ENCODE results near the gene SAMM50. TPM values are rescaled to one million over a fixed set of nuclear protein-coding genes. Genes with fewer than 3 reads are reported as not detected.

The SAMM50 gene
- total and polyA plus RNA-seq, 4 donors = 19.2 to 30.1 (median 26.0) TPM

DNA sequence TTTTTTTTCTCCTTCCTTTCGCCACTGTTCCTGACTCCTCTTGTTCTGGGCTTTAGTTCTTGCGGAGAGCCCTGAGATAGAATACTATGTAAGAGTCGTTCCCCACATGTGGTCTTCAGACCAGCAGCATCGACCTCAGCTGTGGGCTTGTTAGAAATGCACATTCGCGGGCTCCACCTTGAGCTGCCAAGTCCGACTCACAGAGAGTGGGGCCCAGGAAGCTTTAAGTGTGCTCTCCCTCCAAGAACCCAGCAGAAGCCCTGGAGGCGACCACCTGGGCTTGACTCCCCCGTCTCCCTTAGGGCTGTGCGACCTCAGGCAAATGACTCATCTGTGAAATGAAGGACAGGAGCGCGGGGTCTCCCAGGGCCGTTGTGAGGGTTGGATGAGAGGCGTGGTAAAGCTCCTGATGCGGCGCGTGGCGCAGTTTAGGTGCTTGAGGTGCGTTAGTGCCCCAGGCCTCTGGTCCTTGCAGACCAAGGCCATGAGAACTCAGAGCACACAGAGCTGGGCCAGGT is 18.8 kb downstream of the SAMM50 start:
- peaks cover 24 to 78% (median 62%) of the 10 kb centered on the region in 4 donors for H3K36me3 ChIP-seq (ENCODE audit: control insufficient read depth in 4 of 4, insufficient read depth in 3 of 4, low read depth in 1 of 4, low read length in 3 of 4)
- H3K27me3 ChIP-seq (ENCODE audit: control insufficient read depth in 4 of 4, insufficient read depth in 4 of 4, low read length in 3 of 4) = no peaks in the 10 kb centered on the region
- no peaks in the 10 kb centered on the region for H3K9me3 ChIP-seq (ENCODE audit: control insufficient read depth in 4 of 4, low read length in 3 of 4)
- no peak overlapping the region for H3K4me3 ChIP-seq (ENCODE audit: low read depth in 1 of 3, low read length in 3 of 3)
- 95% methylated on average over 19 of the region's 19 CpGs for WGBS
- no peak for TF ChIP-seq FOXA1 (IDR thresholded peaks at IDR 0.05)
- TF ChIP-seq HNF4A (conservative IDR thresholded peaks at IDR 0.05) = no peak
- TF ChIP-seq RXRA (IDR thresholded peaks at IDR 0.05) = no peak
- TF ChIP-seq, protein P1, sequence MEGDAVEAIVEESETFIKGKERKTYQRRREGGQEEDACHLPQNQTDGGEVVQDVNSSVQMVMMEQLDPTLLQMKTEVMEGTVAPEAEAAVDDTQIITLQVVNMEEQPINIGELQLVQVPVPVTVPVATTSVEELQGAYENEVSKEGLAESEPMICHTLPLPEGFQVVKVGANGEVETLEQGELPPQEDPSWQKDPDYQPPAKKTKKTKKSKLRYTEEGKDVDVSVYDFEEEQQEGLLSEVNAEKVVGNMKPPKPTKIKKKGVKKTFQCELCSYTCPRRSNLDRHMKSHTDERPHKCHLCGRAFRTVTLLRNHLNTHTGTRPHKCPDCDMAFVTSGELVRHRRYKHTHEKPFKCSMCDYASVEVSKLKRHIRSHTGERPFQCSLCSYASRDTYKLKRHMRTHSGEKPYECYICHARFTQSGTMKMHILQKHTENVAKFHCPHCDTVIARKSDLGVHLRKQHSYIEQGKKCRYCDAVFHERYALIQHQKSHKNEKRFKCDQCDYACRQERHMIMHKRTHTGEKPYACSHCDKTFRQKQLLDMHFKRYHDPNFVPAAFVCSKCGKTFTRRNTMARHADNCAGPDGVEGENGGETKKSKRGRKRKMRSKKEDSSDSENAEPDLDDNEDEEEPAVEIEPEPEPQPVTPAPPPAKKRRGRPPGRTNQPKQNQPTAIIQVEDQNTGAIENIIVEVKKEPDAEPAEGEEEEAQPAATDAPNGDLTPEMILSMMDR (IDR thresholded peaks at IDR 0.05; ENCODE audit: low read depth, low read length, missing input control) = no peak
- no peak for TF ChIP-seq SP1 (IDR thresholded peaks at IDR 0.05)
- TF ChIP-seq GABPA (IDR thresholded peaks at IDR 0.05 in 1 of 2, conservative IDR thresholded peaks at IDR 0.05 in 1 of 2) = no peak
- TF ChIP-seq, protein P2, sequence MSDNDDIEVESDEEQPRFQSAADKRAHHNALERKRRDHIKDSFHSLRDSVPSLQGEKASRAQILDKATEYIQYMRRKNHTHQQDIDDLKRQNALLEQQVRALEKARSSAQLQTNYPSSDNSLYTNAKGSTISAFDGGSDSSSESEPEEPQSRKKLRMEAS (IDR thresholded peaks at IDR 0.05) = no peak
- TF ChIP-seq FOXA2 (IDR thresholded peaks at IDR 0.05) = no peak
- TF ChIP-seq NR2F2 (IDR thresholded peaks at IDR 0.05) = no peak
- TF ChIP-seq TAF1 (conservative IDR thresholded peaks at IDR 0.05) = no peak
- TF ChIP-seq RAD21 (IDR thresholded peaks at IDR 0.05) = no peak
- TF ChIP-seq, protein P3, sequence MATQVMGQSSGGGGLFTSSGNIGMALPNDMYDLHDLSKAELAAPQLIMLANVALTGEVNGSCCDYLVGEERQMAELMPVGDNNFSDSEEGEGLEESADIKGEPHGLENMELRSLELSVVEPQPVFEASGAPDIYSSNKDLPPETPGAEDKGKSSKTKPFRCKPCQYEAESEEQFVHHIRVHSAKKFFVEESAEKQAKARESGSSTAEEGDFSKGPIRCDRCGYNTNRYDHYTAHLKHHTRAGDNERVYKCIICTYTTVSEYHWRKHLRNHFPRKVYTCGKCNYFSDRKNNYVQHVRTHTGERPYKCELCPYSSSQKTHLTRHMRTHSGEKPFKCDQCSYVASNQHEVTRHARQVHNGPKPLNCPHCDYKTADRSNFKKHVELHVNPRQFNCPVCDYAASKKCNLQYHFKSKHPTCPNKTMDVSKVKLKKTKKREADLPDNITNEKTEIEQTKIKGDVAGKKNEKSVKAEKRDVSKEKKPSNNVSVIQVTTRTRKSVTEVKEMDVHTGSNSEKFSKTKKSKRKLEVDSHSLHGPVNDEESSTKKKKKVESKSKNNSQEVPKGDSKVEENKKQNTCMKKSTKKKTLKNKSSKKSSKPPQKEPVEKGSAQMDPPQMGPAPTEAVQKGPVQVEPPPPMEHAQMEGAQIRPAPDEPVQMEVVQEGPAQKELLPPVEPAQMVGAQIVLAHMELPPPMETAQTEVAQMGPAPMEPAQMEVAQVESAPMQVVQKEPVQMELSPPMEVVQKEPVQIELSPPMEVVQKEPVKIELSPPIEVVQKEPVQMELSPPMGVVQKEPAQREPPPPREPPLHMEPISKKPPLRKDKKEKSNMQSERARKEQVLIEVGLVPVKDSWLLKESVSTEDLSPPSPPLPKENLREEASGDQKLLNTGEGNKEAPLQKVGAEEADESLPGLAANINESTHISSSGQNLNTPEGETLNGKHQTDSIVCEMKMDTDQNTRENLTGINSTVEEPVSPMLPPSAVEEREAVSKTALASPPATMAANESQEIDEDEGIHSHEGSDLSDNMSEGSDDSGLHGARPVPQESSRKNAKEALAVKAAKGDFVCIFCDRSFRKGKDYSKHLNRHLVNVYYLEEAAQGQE (IDR thresholded peaks at IDR 0.05) = no peak
- TF ChIP-seq, protein P4, sequence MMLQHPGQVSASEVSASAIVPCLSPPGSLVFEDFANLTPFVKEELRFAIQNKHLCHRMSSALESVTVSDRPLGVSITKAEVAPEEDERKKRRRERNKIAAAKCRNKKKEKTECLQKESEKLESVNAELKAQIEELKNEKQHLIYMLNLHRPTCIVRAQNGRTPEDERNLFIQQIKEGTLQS (IDR thresholded peaks at IDR 0.05) = no peak
- TF ChIP-seq YY1 (IDR thresholded peaks at IDR 0.05) = no peak
- no peak for TF ChIP-seq EGR1 (IDR thresholded peaks at IDR 0.05; ENCODE audit: low read depth in 2 of 2)
- TF ChIP-seq, protein P5, sequence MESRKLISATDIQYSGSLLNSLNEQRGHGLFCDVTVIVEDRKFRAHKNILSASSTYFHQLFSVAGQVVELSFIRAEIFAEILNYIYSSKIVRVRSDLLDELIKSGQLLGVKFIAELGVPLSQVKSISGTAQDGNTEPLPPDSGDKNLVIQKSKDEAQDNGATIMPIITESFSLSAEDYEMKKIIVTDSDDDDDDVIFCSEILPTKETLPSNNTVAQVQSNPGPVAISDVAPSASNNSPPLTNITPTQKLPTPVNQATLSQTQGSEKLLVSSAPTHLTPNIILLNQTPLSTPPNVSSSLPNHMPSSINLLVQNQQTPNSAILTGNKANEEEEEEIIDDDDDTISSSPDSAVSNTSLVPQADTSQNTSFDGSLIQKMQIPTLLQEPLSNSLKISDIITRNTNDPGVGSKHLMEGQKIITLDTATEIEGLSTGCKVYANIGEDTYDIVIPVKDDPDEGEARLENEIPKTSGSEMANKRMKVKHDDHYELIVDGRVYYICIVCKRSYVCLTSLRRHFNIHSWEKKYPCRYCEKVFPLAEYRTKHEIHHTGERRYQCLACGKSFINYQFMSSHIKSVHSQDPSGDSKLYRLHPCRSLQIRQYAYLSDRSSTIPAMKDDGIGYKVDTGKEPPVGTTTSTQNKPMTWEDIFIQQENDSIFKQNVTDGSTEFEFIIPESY (IDR thresholded peaks at IDR 0.05) = no peak
- H3K27ac ChIP-seq (ENCODE audit: low read depth in 1 of 2, low read length in 2 of 2) = no peak overlapping the region
- DNase-seq (ENCODE audit: low spot score) = no peak
- H3K4me1 ChIP-seq (ENCODE audit: control insufficient read depth in 4 of 4, insufficient read depth in 4 of 4, low read length in 3 of 4) = peaks cover 0 to 3% (median 0%) of the 10 kb centered on the region in 4 donors
- H3K9ac ChIP-seq (ENCODE audit: low read depth in 1 of 2, low read length in 2 of 2) = no peak overlapping the region

Measured in liver (tissue), 9 donors.